GM10266 (cell line): ENCODE measurements around the gene MOB3B.

ENCODE experiments used
- DNase-seq: peaks from one replicate; pipeline ENCODE4 v3.0.0; 2012; ENCODE audit errors: extremely low spot score
- CTCF ChIP-seq: IDR thresholded peaks from 2 replicates; pipeline ENCODE4 v1.5.1; 2012; ENCODE audit warnings: mild to moderate bottlenecking, low read depth; ENCODE audit not compliant: control insufficient read depth, insufficient read depth; ENCODE audit errors: missing control alignments

The MOB3B gene

DNA sequence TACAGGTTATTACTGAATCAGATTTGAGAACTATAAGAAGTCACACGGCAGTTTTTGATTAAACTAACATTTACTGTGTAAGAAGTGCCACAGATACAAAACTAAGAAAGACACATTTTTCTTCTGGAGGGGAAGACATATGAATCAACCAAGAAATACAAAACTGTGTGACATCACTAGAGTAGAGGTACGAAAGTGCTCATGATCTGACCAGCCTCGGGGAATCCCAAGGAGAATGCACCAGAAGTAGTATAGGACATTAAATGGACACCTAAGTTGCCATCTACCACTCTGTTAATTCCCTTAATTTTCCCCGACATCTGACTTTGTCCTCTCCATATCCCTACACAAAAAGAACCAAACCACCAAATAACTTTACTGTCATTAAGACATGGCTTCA, 10.8 kb downstream of the MOB3B start:
- no peak for TF ChIP-seq CTCF
- DNase-seq: no peak

- DNase-seq: no peak
- no peak for TF ChIP-seq CTCF
Observed at GRCh38 chr9:27518006-27518405, 11.6 kb downstream of the MOB3B start.

DNA sequence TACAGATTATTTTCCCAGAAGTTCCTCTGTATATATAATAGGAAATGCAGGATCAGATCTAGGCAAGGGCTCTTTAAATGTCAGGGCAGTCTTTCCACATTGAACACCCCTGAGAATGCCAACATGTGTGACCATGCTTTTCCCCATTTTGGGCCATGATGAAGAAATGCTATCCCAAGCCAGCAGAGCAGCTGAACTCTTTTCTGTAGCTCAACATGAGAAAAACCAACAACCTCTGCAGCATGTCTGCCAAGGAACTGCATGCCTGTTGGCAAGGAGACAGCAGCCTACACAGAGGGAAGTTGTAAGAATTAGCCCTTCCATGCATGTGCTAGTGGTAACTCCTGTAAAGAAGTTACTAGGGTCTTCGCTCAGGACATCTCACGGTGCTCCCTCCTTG, 15.1 kb downstream of the MOB3B start:
- no peak for DNase-seq
- no peak for TF ChIP-seq CTCF

- no peak for DNase-seq
- TF ChIP-seq CTCF: no peak
Observed at GRCh38 chr9:27511771-27512170, 17.8 kb downstream of the MOB3B start.

DNA sequence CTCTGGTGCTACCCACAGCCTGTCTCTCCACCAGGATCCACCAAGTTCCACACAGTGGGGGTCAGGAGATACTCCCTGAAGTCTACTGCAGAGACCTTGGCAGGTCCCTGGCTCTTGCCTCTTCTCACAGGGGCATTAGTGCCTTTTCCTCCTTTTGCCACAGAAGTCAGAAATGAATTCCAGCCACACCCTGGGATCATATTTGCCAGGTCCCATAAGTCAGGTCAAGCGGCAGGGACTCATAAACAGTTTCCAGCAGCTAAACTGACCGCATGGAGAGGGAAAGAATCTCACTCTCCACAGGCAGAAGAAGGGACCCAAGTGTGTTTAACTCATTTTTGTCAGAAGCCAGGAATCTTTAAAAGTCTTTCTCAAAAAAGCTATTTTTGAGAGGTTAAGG, 18.8 kb downstream of the MOB3B start:
- no peak for DNase-seq
- no peak for TF ChIP-seq CTCF

- TF ChIP-seq CTCF: no peak
- DNase-seq: no peak
Observed at GRCh38 chr9:27506981-27507380, 22.6 kb downstream of the MOB3B start.

DNA sequence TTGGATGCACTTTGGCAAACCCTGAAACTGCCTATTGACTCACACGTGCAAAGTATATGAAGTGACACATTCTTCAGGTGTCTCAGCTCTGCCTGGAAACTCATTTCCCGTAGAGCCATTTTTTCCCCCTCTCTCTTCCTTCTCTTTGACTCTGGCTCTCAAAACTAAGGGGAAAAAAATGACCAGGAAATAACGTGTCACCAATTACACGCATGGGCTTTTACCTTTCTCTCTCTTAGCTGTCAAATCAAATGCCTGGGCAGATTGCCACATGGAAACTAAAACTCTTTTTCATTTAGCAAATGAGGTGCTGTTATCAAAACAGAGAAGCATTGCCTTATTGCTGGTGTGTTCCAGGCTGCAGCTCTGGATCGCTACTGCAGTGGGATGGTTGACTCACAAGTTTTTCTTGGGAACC, 23.9 kb downstream of the MOB3B start:
- DNase-seq: no peak
- no peak for TF ChIP-seq CTCF
